ENCODE results near the gene FADS1.

FADS1 gene

DNA sequence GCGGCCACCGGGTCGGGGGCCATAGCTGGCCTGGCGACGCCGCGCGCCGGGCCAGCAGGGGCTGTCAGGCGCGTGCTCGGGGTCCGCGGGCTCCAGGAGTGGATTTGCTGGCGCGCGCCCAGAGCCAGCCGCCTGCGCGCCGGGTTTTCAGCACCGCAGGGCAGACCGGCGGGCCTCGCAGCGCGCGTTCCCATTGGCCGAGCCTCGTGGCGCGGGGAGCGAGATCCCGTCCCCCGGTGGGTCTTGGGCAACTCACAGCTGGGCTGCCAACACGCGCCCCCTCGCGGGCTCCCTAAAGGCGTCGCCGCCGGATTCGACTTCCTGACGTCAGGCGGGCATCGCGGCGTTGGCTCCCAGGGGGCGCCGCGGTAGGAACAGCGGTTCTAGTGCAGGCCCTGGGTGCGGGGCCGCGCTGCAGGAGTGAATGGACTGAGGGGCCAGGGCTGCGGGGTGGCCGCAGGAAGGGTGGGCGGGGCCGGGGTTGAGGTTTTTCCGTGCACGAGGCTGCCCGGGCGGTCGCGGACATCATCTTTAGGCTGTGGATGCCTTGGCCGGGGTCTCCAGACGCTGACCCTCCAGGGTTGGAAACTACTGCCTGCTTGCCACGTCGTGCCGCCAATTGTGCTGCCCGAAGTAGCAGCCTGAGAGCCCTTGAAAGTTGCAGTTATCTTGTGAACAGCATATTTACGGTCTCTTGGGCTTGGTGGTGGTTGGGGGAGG, at the start of gene FADS1:
Gene FADS1, minus strand, starts transcription at position 268 of the 720 bp plus-strand sequence. Its CDS starts 74 bp downstream, at position 194.
- H3K4me3 ChIP-seq (replicated peaks in 1 of 2; ENCODE audit: low read depth in 2 of 2, low read length in 2 of 2) = peak within 1 kb of the TSS; percentile 84 to 87
- TF ChIP-seq, protein P1, sequence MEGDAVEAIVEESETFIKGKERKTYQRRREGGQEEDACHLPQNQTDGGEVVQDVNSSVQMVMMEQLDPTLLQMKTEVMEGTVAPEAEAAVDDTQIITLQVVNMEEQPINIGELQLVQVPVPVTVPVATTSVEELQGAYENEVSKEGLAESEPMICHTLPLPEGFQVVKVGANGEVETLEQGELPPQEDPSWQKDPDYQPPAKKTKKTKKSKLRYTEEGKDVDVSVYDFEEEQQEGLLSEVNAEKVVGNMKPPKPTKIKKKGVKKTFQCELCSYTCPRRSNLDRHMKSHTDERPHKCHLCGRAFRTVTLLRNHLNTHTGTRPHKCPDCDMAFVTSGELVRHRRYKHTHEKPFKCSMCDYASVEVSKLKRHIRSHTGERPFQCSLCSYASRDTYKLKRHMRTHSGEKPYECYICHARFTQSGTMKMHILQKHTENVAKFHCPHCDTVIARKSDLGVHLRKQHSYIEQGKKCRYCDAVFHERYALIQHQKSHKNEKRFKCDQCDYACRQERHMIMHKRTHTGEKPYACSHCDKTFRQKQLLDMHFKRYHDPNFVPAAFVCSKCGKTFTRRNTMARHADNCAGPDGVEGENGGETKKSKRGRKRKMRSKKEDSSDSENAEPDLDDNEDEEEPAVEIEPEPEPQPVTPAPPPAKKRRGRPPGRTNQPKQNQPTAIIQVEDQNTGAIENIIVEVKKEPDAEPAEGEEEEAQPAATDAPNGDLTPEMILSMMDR (IDR thresholded peaks at IDR 0.05; ENCODE audit: low read depth, low read length) = peak; percentile 47
- DNase-seq (ENCODE audit: low read depth in 2 of 2) = peak; percentile 95 to 98

GRCh38 chr11:61866231-61866957, 49.6 kb upstream of the FADS1 start:
- DNase-seq (ENCODE audit: low read depth in 2 of 2) = no peak
- H3K4me3 ChIP-seq (replicated peaks in 1 of 2; ENCODE audit: low read depth in 2 of 2, low read length in 2 of 2) = no peak overlapping the region
- TF ChIP-seq, protein P1 (IDR thresholded peaks at IDR 0.05; ENCODE audit: low read depth, low read length) = no peak

GRCh38 chr11:61864814-61865775, 48.3 kb upstream of the FADS1 start:
- H3K4me3 ChIP-seq (replicated peaks in 1 of 2; ENCODE audit: low read depth in 2 of 2, low read length in 2 of 2) = no peak overlapping the region
- DNase-seq (ENCODE audit: low read depth in 2 of 2) = no peak
- TF ChIP-seq, protein P1 (IDR thresholded peaks at IDR 0.05; ENCODE audit: low read depth, low read length) = no peak

DNA sequence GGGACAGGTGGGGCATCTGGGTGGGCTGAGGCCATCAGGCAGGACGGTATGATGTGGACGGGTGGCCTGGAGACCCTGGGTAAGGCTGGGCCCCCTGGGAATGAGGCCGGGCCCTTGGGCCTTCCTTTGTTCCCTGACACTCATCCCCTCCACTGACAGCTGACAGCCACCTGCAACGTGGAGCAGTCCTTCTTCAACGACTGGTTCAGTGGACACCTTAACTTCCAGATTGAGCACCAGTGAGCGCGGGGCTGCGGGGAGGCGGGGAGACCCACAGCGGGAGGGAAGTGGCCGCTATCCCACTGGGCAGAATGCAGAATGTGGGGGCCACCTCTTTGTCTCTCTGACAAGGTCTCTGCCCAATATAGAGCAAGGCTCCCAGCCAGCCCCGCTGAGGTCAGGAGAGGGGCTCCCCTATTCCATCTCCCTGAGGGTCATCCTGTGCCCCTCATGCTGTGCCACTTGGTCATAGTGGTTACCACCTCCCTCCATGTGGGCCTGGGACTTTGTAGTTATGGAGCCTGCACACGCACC, 46.8 kb upstream of the FADS1 start:
- TF ChIP-seq, protein P1 (IDR thresholded peaks at IDR 0.05; ENCODE audit: low read depth, low read length) = no peak
- no peak for DNase-seq (ENCODE audit: low read depth in 2 of 2)
- H3K4me3 ChIP-seq (replicated peaks in 1 of 2; ENCODE audit: low read depth in 2 of 2, low read length in 2 of 2) = no peak overlapping the region

GRCh38 chr11:61862714-61863547, 46.1 kb upstream of the FADS1 start:
- TF ChIP-seq, protein P1 (IDR thresholded peaks at IDR 0.05; ENCODE audit: low read depth, low read length) = no peak
- no peak for DNase-seq (ENCODE audit: low read depth in 2 of 2)
- H3K4me3 ChIP-seq (replicated peaks in 1 of 2; ENCODE audit: low read depth in 2 of 2, low read length in 2 of 2) = no peak overlapping the region
